Suprapubic skin (tissue), 4 donors: ENCODE data around the gene SPACA5.

Source experiments
- EP300 ChIP-seq: sonication (generic); formaldehyde crosslinking; IDR thresholded peaks from one replicate; pipeline ENCODE4 v1.6.1; 2017; ENCODE audit warnings: antibody characterized with exemption
- POLR2A ChIP-seq, 2 donors: fragments of 450-650 bp; IDR thresholded peaks; one replicate each; pipeline ENCODE4 v1.6.1; 2017; ENCODE audit warnings: antibody characterized with exemption in 2 of 2, mild to moderate bottlenecking in 2 of 2, moderate library complexity in 2 of 2
- POLR2AphosphoS5 ChIP-seq, 3 donors: sonication (generic); formaldehyde crosslinking; IDR thresholded peaks; one replicate each; pipeline ENCODE4 v1.6.1; 2017; ENCODE audit warnings: antibody characterized with exemption in 3 of 3
- TF ChIP-seq, protein P1 (sequence below), 2 donors: fragments of 200-600 bp in 1 of 2; fragments of 450-650 bp in 1 of 2; sonication (generic) in 1 of 2; IDR thresholded peaks; one replicate each; pipeline ENCODE4 v1.5.1; 2016 to 2019; ENCODE audit warnings: antibody characterized with exemption in 2 of 2, mild to moderate bottlenecking in 1 of 2, moderate library complexity in 1 of 2

- TF ChIP-seq, protein P1, sequence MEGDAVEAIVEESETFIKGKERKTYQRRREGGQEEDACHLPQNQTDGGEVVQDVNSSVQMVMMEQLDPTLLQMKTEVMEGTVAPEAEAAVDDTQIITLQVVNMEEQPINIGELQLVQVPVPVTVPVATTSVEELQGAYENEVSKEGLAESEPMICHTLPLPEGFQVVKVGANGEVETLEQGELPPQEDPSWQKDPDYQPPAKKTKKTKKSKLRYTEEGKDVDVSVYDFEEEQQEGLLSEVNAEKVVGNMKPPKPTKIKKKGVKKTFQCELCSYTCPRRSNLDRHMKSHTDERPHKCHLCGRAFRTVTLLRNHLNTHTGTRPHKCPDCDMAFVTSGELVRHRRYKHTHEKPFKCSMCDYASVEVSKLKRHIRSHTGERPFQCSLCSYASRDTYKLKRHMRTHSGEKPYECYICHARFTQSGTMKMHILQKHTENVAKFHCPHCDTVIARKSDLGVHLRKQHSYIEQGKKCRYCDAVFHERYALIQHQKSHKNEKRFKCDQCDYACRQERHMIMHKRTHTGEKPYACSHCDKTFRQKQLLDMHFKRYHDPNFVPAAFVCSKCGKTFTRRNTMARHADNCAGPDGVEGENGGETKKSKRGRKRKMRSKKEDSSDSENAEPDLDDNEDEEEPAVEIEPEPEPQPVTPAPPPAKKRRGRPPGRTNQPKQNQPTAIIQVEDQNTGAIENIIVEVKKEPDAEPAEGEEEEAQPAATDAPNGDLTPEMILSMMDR (IDR thresholded peaks at IDR 0.05), result no peak
- TF ChIP-seq POLR2AphosphoS5 (IDR thresholded peaks at IDR 0.05) (no peak), POLR2A (IDR thresholded peaks at IDR 0.05) (no peak), EP300 (no peak)
Measured at GRCh38 chrX:48002319-48002718, 4.5 kb upstream of the SPACA5 start.
